ENCODE results near the gene RWDD1.

GRCh38 chr6:116556814-116557415 lies 14.4 kb upstream of the RWDD1 start:
- no peak for TF ChIP-seq POLR2A (IDR thresholded peaks at IDR 0.05)
- TF ChIP-seq CTCF (IDR thresholded peaks at IDR 0.05 in 8 of 11, conservative IDR thresholded peaks at IDR 0.05 in 3 of 11): no peak
